Measurements from ENCODE around the gene PBRM1. TPM values are rescaled to one million over a fixed set of nuclear protein-coding genes. Genes with fewer than 3 reads are reported as not detected.

PBRM1 gene
- total and polyA plus RNA-seq, 2 donors from 2014 or later = 4.1 to 56.2 TPM

DNA sequence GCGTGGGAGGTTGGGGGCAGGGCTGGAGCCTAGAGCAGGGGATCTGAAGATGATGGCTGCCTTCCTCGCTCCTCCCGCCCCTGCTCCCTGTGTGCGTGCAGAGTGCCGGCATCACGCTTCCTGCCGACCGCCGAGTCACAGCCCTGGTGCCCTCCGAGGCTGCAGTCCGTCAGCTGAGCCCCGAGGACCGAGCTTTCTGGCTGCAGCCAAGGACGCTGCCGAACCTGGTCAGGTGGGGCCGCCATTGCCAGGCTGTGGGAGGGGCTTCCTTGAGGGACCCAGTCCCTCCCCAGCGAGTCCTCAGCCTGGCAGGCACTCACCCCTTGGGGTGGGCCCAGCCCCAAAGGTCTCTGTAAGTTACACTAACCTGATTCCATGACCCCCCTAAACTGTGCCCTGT, 173.0 kb downstream of the PBRM1 start:
- H3K27me3 ChIP-seq (ENCODE audit: control insufficient read depth, insufficient read depth, low read length) = no peaks in the 10 kb centered on the region
- FAIRE-seq = no peak
- no peaks in the 10 kb centered on the region for H3K4me1 ChIP-seq (ENCODE audit: control insufficient read depth in 2 of 3, insufficient read depth in 2 of 3, low read depth in 1 of 3, low read length in 3 of 3)
- H3K27ac ChIP-seq (ENCODE audit: low read depth in 2 of 2, low read length in 2 of 2) = no peak overlapping the region
- H3K4me3 ChIP-seq (ENCODE audit: low read length in 3 of 3) = no peak overlapping the region
- H3K36me3 ChIP-seq (ENCODE audit: control insufficient read depth in 2 of 3, insufficient read depth in 3 of 3, low read length in 3 of 3) = no peaks in the 10 kb centered on the region
- DNase-seq = no peak
- TF ChIP-seq, protein P1, sequence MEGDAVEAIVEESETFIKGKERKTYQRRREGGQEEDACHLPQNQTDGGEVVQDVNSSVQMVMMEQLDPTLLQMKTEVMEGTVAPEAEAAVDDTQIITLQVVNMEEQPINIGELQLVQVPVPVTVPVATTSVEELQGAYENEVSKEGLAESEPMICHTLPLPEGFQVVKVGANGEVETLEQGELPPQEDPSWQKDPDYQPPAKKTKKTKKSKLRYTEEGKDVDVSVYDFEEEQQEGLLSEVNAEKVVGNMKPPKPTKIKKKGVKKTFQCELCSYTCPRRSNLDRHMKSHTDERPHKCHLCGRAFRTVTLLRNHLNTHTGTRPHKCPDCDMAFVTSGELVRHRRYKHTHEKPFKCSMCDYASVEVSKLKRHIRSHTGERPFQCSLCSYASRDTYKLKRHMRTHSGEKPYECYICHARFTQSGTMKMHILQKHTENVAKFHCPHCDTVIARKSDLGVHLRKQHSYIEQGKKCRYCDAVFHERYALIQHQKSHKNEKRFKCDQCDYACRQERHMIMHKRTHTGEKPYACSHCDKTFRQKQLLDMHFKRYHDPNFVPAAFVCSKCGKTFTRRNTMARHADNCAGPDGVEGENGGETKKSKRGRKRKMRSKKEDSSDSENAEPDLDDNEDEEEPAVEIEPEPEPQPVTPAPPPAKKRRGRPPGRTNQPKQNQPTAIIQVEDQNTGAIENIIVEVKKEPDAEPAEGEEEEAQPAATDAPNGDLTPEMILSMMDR (IDR thresholded peaks at IDR 0.05; ENCODE audit: borderline replicate concordance, extremely low read depth, insufficient read depth) = no peak
- intact Hi-C loops (cut with DNase I) = no loop called here
- no peak overlapping the region for H3K9ac ChIP-seq (ENCODE audit: low read length in 3 of 3)
- H3K9me3 ChIP-seq (ENCODE audit: control insufficient read depth in 2 of 3, insufficient read depth in 1 of 3, low read length in 3 of 3) = no peaks in the 10 kb centered on the region

DNA sequence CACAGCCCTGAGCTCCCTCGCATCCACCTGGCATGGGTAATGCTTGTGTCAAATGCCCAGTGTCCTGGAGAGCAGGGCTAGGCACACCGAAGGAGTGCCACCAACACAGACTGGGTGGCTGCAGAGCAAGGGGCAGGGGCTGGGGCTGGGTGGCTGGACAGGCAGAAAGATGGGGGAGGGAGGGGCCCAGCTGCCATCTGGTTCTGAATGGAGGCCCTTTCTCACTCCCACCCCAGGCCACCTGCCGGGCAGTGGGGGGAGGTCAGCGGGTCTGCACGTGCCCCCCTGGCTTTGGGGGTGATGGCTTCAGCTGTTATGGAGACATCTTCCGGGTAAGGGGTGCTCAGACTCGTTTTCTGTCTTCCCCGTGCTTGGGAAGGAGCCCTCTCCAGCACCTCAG, 173.6 kb downstream of the PBRM1 start:
- FAIRE-seq (no peak), DNase-seq (no peak)
- H3K9me3 ChIP-seq (ENCODE audit: control insufficient read depth in 2 of 3, insufficient read depth in 1 of 3, low read length in 3 of 3) = no peaks in the 10 kb centered on the region
- H3K4me1 ChIP-seq (ENCODE audit: control insufficient read depth in 2 of 3, insufficient read depth in 2 of 3, low read depth in 1 of 3, low read length in 3 of 3) = no peaks in the 10 kb centered on the region
- no peak overlapping the region for H3K4me3 ChIP-seq (ENCODE audit: low read length in 3 of 3)
- no peaks in the 10 kb centered on the region for H3K36me3 ChIP-seq (ENCODE audit: control insufficient read depth in 2 of 3, insufficient read depth in 3 of 3, low read length in 3 of 3)
- intact Hi-C loops (cut with DNase I) = no loop called here
- H3K27ac ChIP-seq (ENCODE audit: low read depth in 2 of 2, low read length in 2 of 2) = no peak overlapping the region
- H3K9ac ChIP-seq (ENCODE audit: low read length in 3 of 3) = no peak overlapping the region
- TF ChIP-seq, protein P1 (IDR thresholded peaks at IDR 0.05; ENCODE audit: borderline replicate concordance, extremely low read depth, insufficient read depth) = no peak
- H3K27me3 ChIP-seq (ENCODE audit: control insufficient read depth, insufficient read depth, low read length) = no peaks in the 10 kb centered on the region

DNA sequence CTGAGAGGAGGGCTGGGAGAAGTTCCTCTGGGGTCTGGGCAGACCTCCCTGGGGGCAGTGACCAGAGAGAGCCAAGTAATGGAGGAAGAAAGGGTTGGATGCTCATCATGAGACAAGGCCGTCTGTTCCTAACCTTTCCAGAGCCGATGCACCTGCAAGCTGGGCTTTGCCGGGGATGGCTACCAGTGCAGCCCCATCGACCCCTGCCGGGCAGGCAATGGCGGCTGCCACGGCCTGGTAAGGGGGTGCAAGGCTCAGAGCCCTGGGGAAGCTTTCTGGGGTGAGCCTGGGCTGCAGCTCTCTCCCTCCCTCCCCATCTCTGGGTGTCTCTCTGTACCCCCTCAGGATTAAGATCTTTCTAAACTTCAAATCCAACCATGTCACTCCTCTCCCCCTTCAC, 174.2 kb downstream of the PBRM1 start:
- Histone ChIP-seq H3K4me1 (ENCODE audit: control insufficient read depth in 2 of 3, insufficient read depth in 2 of 3, low read depth in 1 of 3, low read length in 3 of 3) (no peaks in the 10 kb centered on the region), H3K27ac (ENCODE audit: low read depth in 2 of 2, low read length in 2 of 2) (no peak overlapping the region), H3K4me3 (ENCODE audit: low read length in 3 of 3) (no peak overlapping the region), H3K36me3 (ENCODE audit: control insufficient read depth in 2 of 3, insufficient read depth in 3 of 3, low read length in 3 of 3) (no peaks in the 10 kb centered on the region), H3K9me3 (ENCODE audit: control insufficient read depth in 2 of 3, insufficient read depth in 1 of 3, low read length in 3 of 3) (no peaks in the 10 kb centered on the region), H3K9ac (ENCODE audit: low read length in 3 of 3) (no peak overlapping the region), H3K27me3 (ENCODE audit: control insufficient read depth, insufficient read depth, low read length) (no peaks in the 10 kb centered on the region)
- DNase-seq (no peak), FAIRE-seq (no peak)
- intact Hi-C loops (cut with DNase I) = no loop called here
- TF ChIP-seq, protein P1 (IDR thresholded peaks at IDR 0.05; ENCODE audit: borderline replicate concordance, extremely low read depth, insufficient read depth) = no peak

DNA sequence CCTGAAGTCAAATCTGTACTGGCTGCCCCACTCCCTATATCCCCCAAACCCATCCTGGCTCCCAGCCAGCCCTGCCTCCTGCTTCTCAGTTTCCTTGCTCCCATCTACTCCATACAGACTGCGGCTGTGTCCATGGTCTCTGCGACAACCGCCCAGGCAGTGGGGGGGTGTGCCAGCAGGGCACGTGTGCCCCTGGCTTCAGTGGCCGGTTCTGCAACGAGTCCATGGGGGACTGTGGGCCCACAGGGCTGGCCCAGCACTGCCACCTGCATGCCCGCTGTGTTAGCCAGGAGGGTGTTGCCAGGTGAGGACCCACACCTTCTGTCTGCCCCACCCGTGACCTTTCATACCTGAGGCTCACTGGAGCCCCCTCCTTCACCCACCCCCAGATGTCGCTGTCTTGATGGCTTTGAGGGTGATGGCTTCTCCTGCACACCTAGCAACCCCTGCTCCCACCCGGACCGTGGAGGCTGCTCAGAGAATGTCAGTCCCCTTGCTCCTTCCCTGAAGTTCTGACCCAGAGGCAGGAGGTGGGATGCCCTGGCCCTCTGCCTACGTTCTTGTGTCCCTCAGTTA, 175.9 kb downstream of the PBRM1 start:
- Histone ChIP-seq H3K36me3 (ENCODE audit: control insufficient read depth in 2 of 3, insufficient read depth in 3 of 3, low read length in 3 of 3) (no peaks in the 10 kb centered on the region), H3K4me3 (ENCODE audit: low read length in 3 of 3) (no peak overlapping the region), H3K9me3 (ENCODE audit: control insufficient read depth in 2 of 3, insufficient read depth in 1 of 3, low read length in 3 of 3) (no peaks in the 10 kb centered on the region), H3K9ac (ENCODE audit: low read length in 3 of 3) (no peak overlapping the region), H3K27me3 (ENCODE audit: control insufficient read depth, insufficient read depth, low read length) (no peaks in the 10 kb centered on the region), H3K4me1 (ENCODE audit: control insufficient read depth in 2 of 3, insufficient read depth in 2 of 3, low read depth in 1 of 3, low read length in 3 of 3) (no peaks in the 10 kb centered on the region), H3K27ac (ENCODE audit: low read depth in 2 of 2, low read length in 2 of 2) (no peak overlapping the region)
- DNase-seq (no peak), FAIRE-seq (no peak)
- TF ChIP-seq, protein P1 (IDR thresholded peaks at IDR 0.05; ENCODE audit: borderline replicate concordance, extremely low read depth, insufficient read depth) = no peak
- intact Hi-C loops (cut with DNase I) = no loop called here

Measured in kidney (tissue), 14 donors.